Endodermal cell (in vitro differentiated cells): ENCODE measurements around the gene MANSC4. TPM values are rescaled to one million over a fixed set of nuclear protein-coding genes. Genes with fewer than 3 reads are reported as not detected.

Experiments used
- DNase-seq: peaks from one replicate; pipeline ENCODE4 v3.0.0-alpha.2; 2017
- H3K27ac ChIP-seq: 2 replicates; pipeline ENCODE4 v1.5.1; 2013; ENCODE audit warnings: mild to moderate bottlenecking, low read depth, low read length, moderate library complexity
- H3K27me3 ChIP-seq: 2 replicates; pipeline ENCODE4 v1.6.1; 2013; ENCODE audit warnings: mild to moderate bottlenecking, low read length, moderate library complexity; ENCODE audit not compliant: insufficient read depth, control insufficient read depth, poor library complexity, severe bottlenecking
- H3K36me3 ChIP-seq: 2 replicates; pipeline ENCODE4 v1.7.0; 2013; ENCODE audit warnings: mild to moderate bottlenecking, low read length, moderate library complexity; ENCODE audit not compliant: control insufficient read depth, insufficient read depth
- H3K4me1 ChIP-seq: one replicate; pipeline ENCODE4 v1.7.0; 2013; ENCODE audit warnings: low read length; ENCODE audit not compliant: control insufficient read depth, insufficient read depth
- H3K4me3 ChIP-seq: 2 replicates; pipeline ENCODE4 v1.5.1; 2013; ENCODE audit warnings: mild to moderate bottlenecking, low read length, moderate library complexity
- H3K9ac ChIP-seq: 2 replicates; pipeline ENCODE4 v1.6.1; 2013; ENCODE audit warnings: mild to moderate bottlenecking, low read length, moderate library complexity; ENCODE audit not compliant: poor library complexity, severe bottlenecking; ENCODE audit errors: extremely low read depth
- H3K9me3 ChIP-seq: 2 replicates; pipeline ENCODE4 v1.6.1; 2013; ENCODE audit warnings: mild to moderate bottlenecking, low read length, moderate library complexity; ENCODE audit not compliant: control insufficient read depth
- H3K27ac Mint-ChIP-seq: 2 replicates; pipeline ENCODE4 v1.8.0; 2020; ENCODE audit warnings: mixed read lengths
- H3K27me3 Mint-ChIP-seq: 2 replicates; pipeline ENCODE4 v1.8.0; 2021; ENCODE audit warnings: mild to moderate bottlenecking, mixed read lengths; ENCODE audit not compliant: insufficient read depth
- H3K36me3 Mint-ChIP-seq: 2 replicates; pipeline ENCODE4 v1.8.0; 2020; ENCODE audit warnings: low read depth, mixed read lengths
- H3K4me1 Mint-ChIP-seq: 2 replicates; pipeline ENCODE4 v1.8.0; 2020; ENCODE audit warnings: mixed read lengths
- H3K4me3 Mint-ChIP-seq: 2 replicates; pipeline ENCODE4 v1.8.0; 2020; ENCODE audit warnings: mild to moderate bottlenecking, moderate library complexity, mixed read lengths
- H3K9me3 Mint-ChIP-seq: 2 replicates; pipeline ENCODE4 v1.8.0; 2020; ENCODE audit warnings: mild to moderate bottlenecking, mixed read lengths
- CTCF ChIP-seq: fragments of 200-600 bp; sonication (generic); conservative IDR thresholded peaks from 2 replicates; pipeline ENCODE4 v1.5.0; 2021; ENCODE audit warnings: antibody characterized with exemption, mild to moderate bottlenecking
- WGBS, 2 experiments: methylation state at CpG; one replicate each; pipeline versions ENCODE4 v1.1.5 to v1.1.7; 2013; ENCODE audit warnings: missing lambda C conversion rate in 2 of 2, mixed read lengths in 1 of 2; ENCODE audit not compliant: insufficient coverage in 1 of 2, insufficient read length in 1 of 2; 5-methylcytosine and 5-hydroxymethylcytosine counted together
- total RNA-seq, 2 donors: library from RNA; stranded (reverse); fragmentation: NEBNext Ultra II Directional in 1 of 2; extraction: Animal tissue kit (Norgen Biotek cat#: 25700) in 1 of 2; gene quantifications; 2 replicates in 1 of 2; 3 replicates in 1 of 2; pipeline ENCODE4 v1.2.1, GENCODE V29; 2021

Gene MANSC4
- total RNA-seq, 2 donors from 2014 or later = not detected

GRCh38 chr12:27730097-27730588 lies 49.9 kb downstream of the MANSC4 start:
- Mint-ChIP-seq H3K4me1 (peaks cover 12% of the 10 kb centered on the region), H3K4me3 (no peak overlapping the region), H3K27ac (no peak overlapping the region), H3K27me3 (no peaks in the 10 kb centered on the region), H3K36me3 (peaks cover 62% of the 10 kb centered on the region), H3K9me3 (no peaks in the 10 kb centered on the region)
- no peaks in the 10 kb centered on the region for H3K9me3 ChIP-seq
- H3K4me3 ChIP-seq = no peak overlapping the region
- no peaks in the 10 kb centered on the region for H3K4me1 ChIP-seq
- no peak for DNase-seq
- no peak for TF ChIP-seq CTCF
- no peaks in the 10 kb centered on the region for H3K27me3 ChIP-seq
- H3K27ac ChIP-seq = no peak overlapping the region
- 92 to 97% methylated on average over 4 of the region's 4 CpGs for WGBS, 2 experiments
- H3K36me3 ChIP-seq = peaks cover 69% of the 10 kb centered on the region
- H3K9ac ChIP-seq = no peak overlapping the region

DNA sequence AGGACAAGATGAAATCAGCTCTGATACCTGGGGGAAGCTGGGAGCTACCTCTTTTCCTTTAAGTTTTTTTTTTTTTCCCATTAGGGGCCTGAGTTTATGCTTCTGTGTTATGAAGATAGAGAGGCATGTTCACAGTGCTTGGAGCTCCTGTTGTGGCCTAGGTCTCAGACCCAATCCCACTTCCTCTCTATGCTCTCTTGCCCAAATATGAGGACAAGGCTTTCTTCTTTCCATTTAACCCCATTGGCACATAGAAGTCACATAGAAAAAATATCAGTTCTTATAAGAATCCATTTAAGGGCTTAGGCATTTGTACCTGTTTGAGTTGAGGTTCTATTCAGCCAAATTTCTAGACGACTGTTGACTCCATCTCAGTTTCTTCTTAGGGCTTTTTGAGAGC lies 56.8 kb downstream of the MANSC4 start:
- no peak overlapping the region for H3K4me3 Mint-ChIP-seq
- no peak overlapping the region for H3K27ac Mint-ChIP-seq
- H3K9me3 ChIP-seq = no peaks in the 10 kb centered on the region
- DNase-seq = no peak
- no peak for TF ChIP-seq CTCF
- no peak overlapping the region for H3K4me3 ChIP-seq
- peaks cover 68% of the 10 kb centered on the region for H3K36me3 ChIP-seq
- no peak overlapping the region for H3K27ac ChIP-seq
- WGBS, 2 experiments = 91 to 100% methylated on average over 1 of the region's 1 CpG
- H3K36me3 Mint-ChIP-seq = peaks cover 73% of the 10 kb centered on the region
- no peaks in the 10 kb centered on the region for H3K4me1 Mint-ChIP-seq
- no peak overlapping the region for H3K9ac ChIP-seq
- H3K9me3 Mint-ChIP-seq = no peaks in the 10 kb centered on the region
- no peaks in the 10 kb centered on the region for H3K4me1 ChIP-seq
- H3K27me3 Mint-ChIP-seq = no peaks in the 10 kb centered on the region
- no peaks in the 10 kb centered on the region for H3K27me3 ChIP-seq

Other genes starting within 250 kb of the MANSC4 start
- gene REP15, start 83.8 kb downstream of the MANSC4 start, total RNA-seq = 1 to 10 TPM; 2.4 to 7.6 TPM
- 10 to 100 TPM; 33.7 to 62.6 TPM for gene MRPS35, start 69.4 kb downstream of the MANSC4 start, total RNA-seq
- gene KLHL42, start within 50 bp of the MANSC4 start, total RNA-seq = 10 to 100 TPM; 30.4 to 53.0 TPM
- not detected for gene PTHLH, start 192.5 kb upstream of the MANSC4 start, total RNA-seq